Transverse colon (tissue), 4 donors: ENCODE results near the gene JAKMIP1.

Source experiments
- CTCF ChIP-seq, 5 experiments: fragments of 200-600 bp in 3 of 5; fragments of 450-650 bp in 2 of 5; sonication (generic) in 3 of 5; IDR thresholded peaks; 1 replicate in 2 of 5; 2 replicates in 3 of 5; pipeline ENCODE4 v1.5.1; 2016 to 2017; ENCODE audit warnings: antibody characterized with exemption in 5 of 5, inconsistent platforms in 3 of 5, mild to moderate bottlenecking in 2 of 5, moderate library complexity in 1 of 5
- POLR2A ChIP-seq: fragments of 450-650 bp; IDR thresholded peaks from one replicate; pipeline ENCODE4 v1.6.1; 2016; ENCODE audit warnings: antibody characterized with exemption, mild to moderate bottlenecking, moderate library complexity
- POLR2AphosphoS5 ChIP-seq, 3 donors: sonication (generic); formaldehyde crosslinking; IDR thresholded peaks; one replicate each; pipeline ENCODE4 v1.6.1; 2016; ENCODE audit warnings: antibody characterized with exemption in 3 of 3

GRCh38 chr4:6126971-6127745 is 73.2 kb downstream of the JAKMIP1 start:
- TF ChIP-seq CTCF (IDR thresholded peaks at IDR 0.05) (no peak), POLR2A (no peak), POLR2AphosphoS5 (IDR thresholded peaks at IDR 0.05) (no peak)
